GM12891 (cell line): ENCODE data around the gene MAD2L2.

Experiments used
- POLR2A ChIP-seq: IDR thresholded peaks from 2 replicates; pipeline ENCODE4 v1.6.1; 2011; ENCODE audit warnings: low read depth, low read length, control low read depth
- POU2F2 ChIP-seq: IDR thresholded peaks from 2 replicates; pipeline ENCODE4 v1.6.1; 2011; ENCODE audit warnings: low read depth, mild to moderate bottlenecking, control low read depth, low read length, moderate library complexity
- SPI1 ChIP-seq: IDR thresholded peaks from 2 replicates; pipeline ENCODE4 v1.6.1; 2011; ENCODE audit warnings: low read depth, low read length, control low read depth
- TAF1 ChIP-seq: IDR thresholded peaks from 2 replicates; pipeline ENCODE4 v1.6.1; 2011; ENCODE audit warnings: low read depth, low read length, control low read depth

DNA sequence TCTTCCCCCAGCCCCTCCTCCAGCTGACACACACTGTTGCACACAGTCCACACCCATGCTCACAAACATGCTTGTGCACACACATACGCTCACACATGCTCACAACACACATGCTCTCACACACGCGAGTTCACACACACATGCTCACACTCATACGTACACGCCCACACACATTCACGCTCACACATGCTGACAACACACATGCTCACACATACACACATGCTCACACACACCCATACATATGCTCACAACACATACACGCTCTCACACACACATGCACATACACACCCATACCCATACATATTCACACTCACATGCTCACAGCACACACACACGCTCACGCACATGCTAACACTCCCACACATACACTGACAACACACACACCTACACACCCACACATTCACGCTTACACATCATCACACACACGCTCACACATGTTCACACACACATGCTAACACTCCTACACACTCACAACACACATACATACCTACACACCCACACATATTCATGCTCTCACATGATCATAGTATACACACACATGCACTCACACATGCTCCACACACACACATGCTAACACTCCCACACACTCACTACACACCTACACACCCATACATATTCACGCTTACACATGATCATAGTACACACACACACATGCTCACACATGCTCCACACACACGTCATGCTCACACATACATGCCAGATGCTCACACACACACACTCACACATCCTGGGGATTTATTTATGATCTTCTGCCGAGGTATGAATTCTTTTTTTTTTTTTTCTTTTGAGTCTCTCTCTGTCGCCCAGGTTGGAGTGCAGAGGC, 21.2 kb upstream of the MAD2L2 start:
- TF ChIP-seq POLR2A (no peak), TAF1 (no peak), SPI1 (no peak), POU2F2 (no peak)
